SK-N-MC (cell line): ENCODE data around the gene TBRG4.

Experiments used
- EZH2 ChIP-seq: fragments of 200-600 bp; sonication (generic); IDR thresholded peaks from one replicate; pipeline ENCODE4 v1.6.1; 2017; ENCODE audit warnings: antibody characterized with exemption
- FOXP2 ChIP-seq: optimal IDR thresholded peaks from 2 replicates; pipeline ENCODE3; 2011; ENCODE audit warnings: mild to moderate bottlenecking, moderate library complexity; ENCODE audit not compliant: insufficient read depth; ENCODE audit errors: extremely low read length, control extremely low read depth
- POLR2AphosphoS5 ChIP-seq: IDR thresholded peaks from 2 replicates; pipeline ENCODE4 v1.6.1; 2012; ENCODE audit warnings: mild to moderate bottlenecking, low read depth, low read length, borderline replicate concordance

GRCh38 chr7:45067582-45067981 lies 43.9 kb downstream of the TBRG4 start:
- no peak for TF ChIP-seq EZH2
- no peak for TF ChIP-seq POLR2AphosphoS5
- TF ChIP-seq FOXP2, result no peak
